ENCODE measurements around the gene OR52K2.
"Not testable (repeated sequence)": the region's sequence is repeated elsewhere in the genome, so short reads cannot be mapped to it uniquely, and the experiment has no call there.

OR52K2 gene

GRCh38 chr11:4448995-4449394 lies at the start of gene OR52K2:
OR52K2 (plus strand) TSS chr11:4449295; CDS start chr11:4449340, 45 bp downstream.
- DNase-seq = no peak

GRCh38 chr11:4406206-4406605 lies 42.9 kb upstream of the OR52K2 start:
- DNase-seq = not testable (repeated sequence)

GRCh38 chr11:4416306-4416705 lies 32.8 kb upstream of the OR52K2 start:
- no peak for DNase-seq

- no peak for DNase-seq
These were observed 32.3 kb upstream of the OR52K2 start for GRCh38 chr11:4416816-4417215.

- no peak for DNase-seq
These were observed 30.7 kb upstream of the OR52K2 start for GRCh38 chr11:4418403-4418802.

GRCh38 chr11:4430051-4430450 lies 19.0 kb upstream of the OR52K2 start:
- no peak for DNase-seq

- DNase-seq = no peak
These were observed 15.2 kb upstream of the OR52K2 start for GRCh38 chr11:4433856-4434255.

- DNase-seq = no peak
These were observed 12.7 kb upstream of the OR52K2 start for GRCh38 chr11:4436411-4436810.

GRCh38 chr11:4441515-4441914 lies 7.6 kb upstream of the OR52K2 start:
- no peak for DNase-seq

GRCh38 chr11:4443232-4443891 lies 5.7 kb upstream of the OR52K2 start:
- DNase-seq = no peak

- no peak for DNase-seq
These were observed 4.0 kb downstream of the OR52K2 start for GRCh38 chr11:4453118-4453517.

GRCh38 chr11:4454021-4454420 lies 4.9 kb downstream of the OR52K2 start:
- DNase-seq = no peak

GRCh38 chr11:4455419-4455818 lies 6.3 kb downstream of the OR52K2 start:
- DNase-seq = no peak

- DNase-seq = no peak
These were observed 10.4 kb downstream of the OR52K2 start for GRCh38 chr11:4459500-4459899.

- no peak for DNase-seq
These were observed 11.1 kb downstream of the OR52K2 start for GRCh38 chr11:4460151-4460550.

- no peak for DNase-seq
These were observed 15.4 kb downstream of the OR52K2 start for GRCh38 chr11:4464216-4465159.

GRCh38 chr11:4465407-4465806 lies 16.3 kb downstream of the OR52K2 start:
- no peak for DNase-seq

GRCh38 chr11:4466131-4466870 lies 17.2 kb downstream of the OR52K2 start:
- no peak for DNase-seq

GRCh38 chr11:4466871-4467442 lies 17.9 kb downstream of the OR52K2 start:
- no peak for DNase-seq

- DNase-seq = no peak
These were observed 18.9 kb downstream of the OR52K2 start for GRCh38 chr11:4467811-4468606.

- DNase-seq = no peak
These were observed 30.5 kb downstream of the OR52K2 start for GRCh38 chr11:4479644-4480043.

- DNase-seq = no peak
These were observed 31.6 kb downstream of the OR52K2 start for GRCh38 chr11:4480577-4481239.
